ENCODE data around the gene GJA3.
A peak's percentile ranks its signal among the peaks of the same experiment; 100 is the strongest.

The GJA3 gene

DNA sequence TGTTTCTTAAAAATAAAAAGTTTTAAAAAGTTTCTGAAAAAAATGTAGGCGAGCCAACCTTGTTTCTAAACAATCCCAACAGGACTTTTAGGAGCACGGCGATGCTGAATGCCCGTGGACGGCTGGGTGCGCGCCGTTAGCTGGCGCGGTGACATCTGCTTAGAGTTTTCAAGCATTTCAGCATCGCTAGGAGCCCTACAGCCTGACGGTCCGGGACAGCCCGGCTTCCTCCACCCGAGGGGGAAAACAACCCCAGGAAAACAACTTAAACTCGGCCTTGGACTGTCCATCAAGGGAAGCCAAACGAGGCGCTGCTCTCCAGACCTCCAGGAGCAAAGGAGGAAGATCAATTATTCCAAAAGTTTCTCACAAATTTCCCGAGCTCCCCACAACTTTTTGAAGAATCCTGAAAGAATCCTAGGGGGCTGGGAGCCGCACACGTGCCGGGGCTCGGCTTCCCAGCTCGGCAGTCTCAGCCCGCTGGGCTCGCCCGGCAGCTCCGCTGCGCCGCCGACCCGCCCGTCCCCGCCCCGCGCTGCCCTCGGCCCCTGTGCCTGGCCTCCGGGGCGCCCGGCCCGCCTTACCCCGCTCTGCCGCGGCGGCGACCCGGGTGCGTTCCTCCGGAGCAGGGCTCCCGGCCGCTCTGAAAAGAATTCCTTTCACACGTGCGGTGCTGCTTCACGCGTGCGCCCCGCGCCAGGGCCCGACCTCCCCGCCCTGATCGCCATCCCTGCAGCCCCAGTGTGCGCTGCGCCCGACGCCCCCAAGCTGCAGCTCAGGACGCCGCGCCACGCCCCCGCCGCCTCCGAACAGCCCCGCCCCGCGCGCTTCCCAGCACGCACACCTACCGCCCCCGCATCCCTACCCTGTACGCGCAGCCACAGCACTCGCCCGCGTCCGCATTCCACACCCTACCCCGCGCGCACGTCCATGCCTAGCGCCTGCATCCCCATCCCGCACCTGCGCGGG is at the start of gene GJA3:
TSS of gene GJA3 (minus strand) at position 747 of the 969 bp plus-strand sequence. CDS start 17,764 bp downstream, outside the sequence.
- FAIRE-seq = no peak

GRCh38 chr13:20209948-20210347 is 49.1 kb upstream of the GJA3 start:
- no peak for FAIRE-seq

- FAIRE-seq = no peak
Measured at GRCh38 chr13:20206698-20207235, 45.9 kb upstream of the GJA3 start.

DNA sequence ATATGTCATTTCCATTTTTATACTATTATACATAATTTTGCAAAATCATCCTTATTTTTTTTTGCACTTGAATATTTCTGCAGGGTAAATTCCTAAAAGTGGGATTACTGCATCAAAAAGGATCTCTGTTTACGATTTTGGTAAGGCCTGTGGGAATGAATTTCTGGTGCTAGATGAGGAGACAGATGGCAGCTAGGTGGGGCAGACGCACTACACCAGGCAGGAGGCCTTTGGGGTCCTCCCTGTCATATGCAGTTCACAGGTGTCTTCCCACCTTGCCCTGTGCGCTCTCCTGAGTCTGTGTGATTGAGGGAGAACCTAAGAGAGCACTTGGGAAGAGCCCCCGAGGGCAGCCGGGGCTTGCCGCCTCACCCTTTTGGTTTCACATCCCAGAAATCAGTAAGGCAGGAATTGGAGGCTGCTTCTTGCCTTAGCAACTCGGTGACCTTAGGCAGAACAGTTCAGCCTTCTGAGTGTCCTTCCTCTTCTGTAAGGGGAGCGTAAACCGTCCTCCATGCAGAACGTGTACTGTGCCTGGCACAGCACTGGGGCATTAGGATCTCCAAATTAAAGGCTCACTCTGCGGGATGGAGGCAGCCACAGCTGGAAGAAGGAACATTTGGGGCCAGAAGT is 45.3 kb upstream of the GJA3 start:
- FAIRE-seq = no peak

DNA sequence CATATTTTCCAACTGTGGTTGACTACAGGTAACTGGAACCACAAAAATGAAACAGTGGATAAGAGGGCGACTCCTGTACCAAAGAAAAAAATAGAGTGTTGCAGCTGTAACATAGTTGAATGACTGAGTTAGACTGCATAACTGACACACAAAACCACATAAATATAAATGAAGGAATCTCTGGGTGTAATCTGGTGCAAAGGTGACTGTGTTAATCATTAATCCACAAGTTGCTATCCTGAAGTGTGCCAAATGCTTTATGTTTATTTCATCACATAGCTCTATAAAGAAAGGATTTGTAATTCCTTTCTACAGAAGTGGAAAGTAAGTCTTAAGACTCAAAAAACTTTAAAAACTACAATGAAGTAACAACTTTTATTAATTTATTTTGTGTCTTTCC is 37.9 kb upstream of the GJA3 start:
- no peak for FAIRE-seq

DNA sequence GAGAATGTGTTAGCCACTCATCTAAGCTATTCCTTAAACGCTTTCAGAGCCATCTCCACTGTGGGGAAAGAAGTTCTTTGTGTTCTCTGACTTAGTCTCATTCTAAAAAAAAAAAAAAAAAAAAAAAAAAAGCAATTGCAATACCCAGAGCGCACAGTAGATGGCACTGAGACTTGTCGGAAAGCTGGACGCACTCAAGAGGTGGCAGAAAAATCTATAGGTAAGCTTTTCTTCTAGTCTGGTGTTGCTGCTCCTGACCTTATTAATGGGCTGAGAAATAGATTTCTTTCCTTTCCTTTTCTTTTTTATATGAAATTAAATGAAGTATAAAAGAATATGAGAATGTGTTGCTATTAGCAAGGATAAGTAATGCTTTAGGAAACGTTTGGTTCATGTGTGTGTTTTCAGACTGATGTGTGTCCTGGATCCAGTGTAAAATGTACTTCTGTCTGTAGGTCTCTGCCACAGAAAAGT is 36.5 kb upstream of the GJA3 start:
- FAIRE-seq = peak; percentile 92

- FAIRE-seq = no peak
Measured at GRCh38 chr13:20195801-20196200, 34.9 kb upstream of the GJA3 start.

DNA sequence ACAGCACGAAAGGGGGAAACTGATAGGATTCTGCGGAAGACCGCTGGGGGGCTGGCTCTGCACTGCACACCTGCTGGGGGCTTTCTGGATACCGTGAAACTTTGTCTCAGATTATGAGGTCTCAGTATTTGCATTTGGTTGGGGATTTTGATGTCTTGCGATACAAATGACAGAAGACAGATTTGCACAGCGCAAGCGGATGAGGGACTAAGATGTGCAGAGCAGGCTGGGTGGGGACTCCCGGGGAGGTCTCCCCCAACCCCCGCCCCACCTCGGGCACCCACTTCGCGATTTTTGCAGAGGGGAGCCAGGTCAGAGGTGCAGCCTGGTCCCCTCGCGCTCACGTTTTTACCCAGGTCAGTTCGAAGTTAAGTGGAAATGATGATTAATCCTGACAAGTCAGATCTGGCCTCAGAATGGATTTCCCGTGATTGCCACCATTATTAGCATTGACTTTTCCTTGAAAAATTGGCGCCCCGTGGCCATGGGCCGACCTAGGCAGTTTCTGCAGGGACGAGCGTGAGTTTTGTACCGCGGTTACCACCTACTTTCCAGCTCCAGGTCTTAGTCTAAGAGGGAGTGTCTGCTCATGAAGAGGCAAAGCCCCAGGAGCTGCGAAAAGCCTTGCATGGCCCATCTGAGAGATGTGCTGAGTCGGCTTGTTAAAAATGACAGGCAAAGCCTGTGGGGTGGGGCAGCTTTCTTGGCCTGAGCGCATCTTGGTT is 33.2 kb upstream of the GJA3 start:
- FAIRE-seq = no peak

- FAIRE-seq = no peak
Measured at GRCh38 chr13:20193162-20193906, 32.5 kb upstream of the GJA3 start.

DNA sequence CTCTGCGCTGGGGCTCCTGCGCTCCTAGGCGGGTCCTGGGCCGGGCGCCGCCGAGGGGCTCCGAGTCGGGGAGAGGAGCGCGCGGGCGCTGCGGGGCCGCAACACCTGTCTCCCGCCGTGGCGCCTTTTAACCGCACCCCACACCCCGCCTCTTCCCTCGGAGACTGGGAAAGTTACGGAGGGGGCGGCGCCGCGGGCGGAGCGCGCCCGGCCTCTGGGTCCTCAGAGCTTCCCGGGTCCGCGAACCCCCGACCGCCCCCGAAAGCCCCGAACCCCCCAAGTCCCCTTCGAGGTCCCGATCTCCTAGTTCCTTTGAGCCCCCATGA is 31.9 kb upstream of the GJA3 start, which contains the start of gene GJB2:
TSS of gene GJB2 (minus strand) at position 103 of the 326 bp plus-strand sequence. CDS start 3,357 bp downstream, outside the sequence.
- no peak for FAIRE-seq

- no peak for FAIRE-seq
Measured at GRCh38 chr13:20192158-20192835, 31.4 kb upstream of the GJA3 start.

DNA sequence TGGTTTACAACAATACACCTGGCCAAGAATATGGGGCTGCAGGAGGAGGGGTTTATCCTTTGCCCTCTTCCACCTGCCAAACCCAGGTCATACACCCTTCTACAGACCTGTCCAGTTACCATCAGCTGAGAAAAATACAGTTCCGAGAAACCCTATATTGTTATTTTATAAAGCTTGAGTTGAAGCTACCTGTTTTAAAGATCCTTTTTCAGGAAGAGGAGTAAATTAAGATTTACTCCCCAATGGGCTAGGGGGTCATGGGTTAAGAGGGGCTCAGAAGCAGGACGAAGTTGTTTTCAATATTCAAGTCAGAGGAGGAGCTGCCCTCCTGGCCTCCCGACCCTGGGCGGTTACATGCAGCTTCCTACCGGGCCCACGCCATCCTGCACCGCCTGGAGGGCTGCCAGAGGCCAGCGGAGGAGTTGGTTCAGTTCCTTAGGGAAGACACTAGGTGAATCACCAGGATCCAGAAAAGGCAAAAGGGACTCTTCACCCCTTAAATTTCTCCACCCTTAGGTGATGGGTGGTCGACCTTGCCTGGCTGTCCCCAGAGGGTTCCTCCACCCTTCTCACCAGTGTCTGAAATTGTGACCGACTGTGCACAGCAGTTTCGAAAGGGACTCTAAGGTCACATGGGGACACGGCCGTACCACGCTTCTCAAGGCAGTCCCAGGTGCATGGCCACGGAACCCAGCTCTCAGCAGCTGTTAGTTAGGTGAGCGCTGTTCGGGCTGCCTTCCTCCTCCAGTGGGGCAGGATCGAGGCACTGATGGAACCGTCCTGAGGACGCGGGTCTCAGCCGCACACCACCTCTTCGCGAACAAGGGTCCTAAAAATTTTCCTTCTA is 30.7 kb upstream of the GJA3 start:
- no peak for FAIRE-seq

DNA sequence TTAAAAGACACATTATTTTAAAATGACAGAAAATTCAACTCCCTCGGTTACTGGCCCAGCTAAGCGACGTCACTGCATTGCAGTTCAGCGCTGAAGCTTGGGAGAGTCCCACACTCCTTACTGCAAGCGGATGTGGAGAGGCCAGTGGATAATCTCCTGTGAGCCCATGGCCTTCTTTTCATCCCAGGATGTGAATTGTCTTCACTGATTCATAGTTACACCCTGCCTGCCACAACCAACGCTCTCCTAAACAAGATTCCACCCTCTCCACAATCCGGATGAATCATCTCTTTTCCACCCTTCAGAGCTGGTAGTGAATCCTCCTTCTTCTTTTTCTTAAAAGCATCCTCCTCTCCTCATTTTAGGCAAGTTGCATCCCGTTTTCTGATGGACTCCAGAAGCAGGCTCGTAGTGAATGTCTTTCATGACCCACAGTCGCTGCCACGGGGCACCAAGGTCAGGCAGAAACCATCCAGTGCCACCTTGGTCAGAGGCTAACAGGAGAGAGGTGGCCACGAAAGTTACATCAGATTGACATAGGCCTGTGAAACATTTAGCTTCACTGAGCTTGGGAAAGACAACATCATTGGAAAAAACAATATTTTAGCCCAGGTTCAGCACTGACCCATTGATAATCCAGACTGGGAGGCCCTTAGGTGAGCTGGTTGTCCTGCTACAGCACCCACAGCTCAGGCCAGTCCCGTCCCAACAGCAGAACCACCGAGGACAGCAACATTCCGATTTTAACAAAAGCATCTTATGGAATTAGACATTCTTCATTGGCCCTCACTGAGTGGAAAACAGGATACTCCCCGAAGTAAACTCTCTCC is 29.8 kb upstream of the GJA3 start:
- no peak for FAIRE-seq

GRCh38 chr13:20190076-20190475 is 29.2 kb upstream of the GJA3 start:
- FAIRE-seq = no peak

GRCh38 chr13:20188667-20189553 is 28.1 kb upstream of the GJA3 start:
- no peak for FAIRE-seq

DNA sequence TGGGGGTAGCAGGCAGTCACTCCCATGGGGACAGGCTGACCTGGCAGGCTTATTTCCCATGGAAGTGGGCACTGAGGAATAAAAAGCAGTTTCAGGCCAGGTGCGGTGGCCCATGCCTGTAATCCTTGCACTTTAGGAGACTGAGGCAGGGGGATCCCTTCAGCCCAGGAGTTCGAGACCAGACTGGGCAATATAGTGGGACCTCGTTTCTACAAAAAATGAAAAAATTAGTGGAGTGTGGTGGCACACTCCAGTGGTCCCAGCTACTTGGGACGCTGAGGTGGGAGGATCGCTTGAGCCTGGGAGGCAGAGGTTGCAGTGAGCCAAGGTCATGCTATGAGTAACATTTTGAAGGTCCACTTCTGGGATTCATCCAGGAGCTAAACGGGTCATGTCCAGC is 25.9 kb upstream of the GJA3 start:
- no peak for FAIRE-seq

GRCh38 chr13:20185366-20186056 is 24.7 kb upstream of the GJA3 start:
- no peak for FAIRE-seq

Data from colon (tissue), 2 donors.